ENCODE data around the gene EPHA5. TPM values are rescaled to one million over a fixed set of nuclear protein-coding genes. Genes with fewer than 3 reads are reported as not detected.

EPHA5 gene
- total RNA-seq, 1 donor from 2014 or later, result not detected

- no peak for ATAC-seq
Measured at GRCh38 chr4:65623506-65623905, 46.8 kb downstream of the EPHA5 start.

DNA sequence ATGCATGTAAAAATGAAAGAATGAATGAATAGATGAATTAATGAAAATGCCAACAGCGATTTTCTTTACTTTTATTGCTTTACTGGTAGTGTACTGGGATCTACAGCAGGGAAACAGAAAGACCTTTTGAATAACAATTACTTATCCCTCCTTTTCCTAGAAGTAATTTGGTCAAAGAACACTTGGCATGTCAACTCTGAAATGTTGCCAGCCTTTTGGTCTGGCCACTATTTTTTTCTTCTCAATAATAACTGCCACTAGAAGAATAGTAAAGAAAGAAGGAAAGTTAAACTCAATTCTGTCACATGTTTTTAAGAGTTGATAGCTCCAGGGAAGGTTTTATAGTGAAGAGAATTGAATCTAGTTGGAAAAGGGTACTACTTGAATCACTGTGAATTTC lies 52.9 kb downstream of the EPHA5 start:
- no peak for ATAC-seq

- no peak for ATAC-seq
Measured at GRCh38 chr4:65604515-65604914, 65.8 kb downstream of the EPHA5 start.

- no peak for ATAC-seq
Measured at GRCh38 chr4:65600656-65601055, 69.6 kb downstream of the EPHA5 start.

DNA sequence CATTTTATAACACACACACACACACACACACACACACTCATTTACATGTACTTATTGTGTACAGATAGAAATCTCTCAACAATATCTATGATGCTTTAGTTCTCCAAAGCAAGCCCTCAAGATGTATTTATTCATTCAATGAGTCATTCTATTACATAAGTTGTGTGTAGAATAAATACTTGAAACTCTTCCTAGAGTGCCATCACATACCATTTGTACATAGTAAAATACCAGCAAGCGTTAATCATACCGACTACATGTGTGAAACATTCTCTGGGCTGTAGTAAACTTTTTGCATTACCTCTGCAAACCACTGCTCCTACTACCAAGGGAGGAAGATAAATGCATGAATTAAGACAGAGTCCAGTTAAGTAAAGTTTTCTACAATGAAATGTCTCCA lies 70.9 kb downstream of the EPHA5 start:
- no peak for ATAC-seq

DNA sequence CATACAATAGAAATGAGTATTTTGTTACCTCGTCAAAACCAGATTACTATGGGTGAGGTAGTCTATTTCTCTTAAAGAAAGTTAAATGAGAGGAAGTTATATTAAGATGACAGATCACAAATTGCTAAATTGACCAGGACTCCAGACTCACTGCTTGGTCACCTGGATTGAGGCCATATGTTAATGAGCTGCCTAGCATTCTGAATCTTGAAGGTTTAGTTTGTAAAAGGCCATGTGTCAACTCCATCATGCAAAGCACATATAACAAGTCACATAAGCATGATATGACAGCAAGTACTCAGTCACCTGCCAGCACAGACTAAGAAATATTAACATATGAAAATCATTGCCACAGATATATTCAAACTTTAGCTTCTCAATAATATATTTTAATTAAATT lies 72.6 kb downstream of the EPHA5 start:
- ATAC-seq, result no peak

GRCh38 chr4:65592089-65592488 lies 78.2 kb downstream of the EPHA5 start:
- ATAC-seq, result no peak

DNA sequence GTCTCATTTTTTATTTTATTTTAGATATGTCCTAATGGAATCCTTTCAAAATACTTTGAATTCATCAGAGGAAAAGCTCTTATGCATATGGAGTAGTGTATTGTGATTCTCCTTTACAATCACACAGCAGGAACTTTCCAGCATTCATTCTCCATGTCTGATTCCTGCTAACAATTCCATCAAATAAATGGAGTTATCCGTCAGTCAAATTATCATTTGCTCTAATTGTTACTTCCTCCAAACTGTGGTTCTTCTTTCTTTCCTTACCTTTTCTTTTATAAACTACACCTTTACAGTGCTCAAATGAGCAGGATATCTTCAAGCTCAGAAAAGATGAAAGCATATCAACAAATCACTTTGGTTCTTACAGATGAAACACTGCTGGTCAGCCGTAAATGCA lies 80.4 kb downstream of the EPHA5 start:
- no peak for ATAC-seq

- ATAC-seq, result no peak
Measured at GRCh38 chr4:65589331-65589730, 81.0 kb downstream of the EPHA5 start.

DNA sequence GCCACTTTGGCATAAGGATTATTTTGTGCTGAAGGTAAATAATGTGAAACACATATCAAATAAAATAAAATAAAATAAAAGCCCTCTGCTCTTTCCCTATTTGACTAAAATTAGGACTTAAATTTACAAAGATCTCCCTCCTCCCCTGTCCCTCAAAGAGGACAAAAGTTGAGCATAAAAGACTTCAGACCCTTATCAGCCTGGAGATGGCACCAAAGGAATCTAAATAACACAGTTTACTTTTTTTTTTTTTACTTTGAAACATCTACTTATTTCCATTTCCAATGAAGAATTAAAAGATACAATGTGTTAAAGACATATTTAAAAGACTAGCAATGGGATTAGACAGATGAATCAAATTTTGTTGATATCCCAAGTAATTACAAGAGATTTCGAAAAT lies 89.7 kb downstream of the EPHA5 start:
- ATAC-seq, result no peak

GRCh38 chr4:65566473-65566872 lies 103.8 kb downstream of the EPHA5 start:
- no peak for ATAC-seq

DNA sequence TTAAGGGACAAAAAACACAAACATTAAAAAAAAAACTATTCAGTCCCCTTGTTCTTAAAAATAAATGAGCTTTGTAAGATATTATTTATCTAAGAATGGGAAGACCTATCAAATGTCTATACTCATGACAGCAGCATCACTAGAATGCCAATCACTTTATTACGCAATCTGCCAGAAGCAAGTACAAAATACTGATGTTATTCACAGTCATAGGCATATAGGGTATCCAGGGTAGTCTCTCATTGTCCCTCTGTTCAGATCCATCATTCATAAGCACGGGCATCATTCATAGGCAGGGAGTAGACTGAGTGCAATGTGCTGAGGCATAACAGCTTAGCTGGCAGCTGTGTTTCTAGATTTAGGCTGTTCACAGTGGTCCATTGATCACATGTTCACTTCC lies 109.1 kb downstream of the EPHA5 start:
- no peak for ATAC-seq

DNA sequence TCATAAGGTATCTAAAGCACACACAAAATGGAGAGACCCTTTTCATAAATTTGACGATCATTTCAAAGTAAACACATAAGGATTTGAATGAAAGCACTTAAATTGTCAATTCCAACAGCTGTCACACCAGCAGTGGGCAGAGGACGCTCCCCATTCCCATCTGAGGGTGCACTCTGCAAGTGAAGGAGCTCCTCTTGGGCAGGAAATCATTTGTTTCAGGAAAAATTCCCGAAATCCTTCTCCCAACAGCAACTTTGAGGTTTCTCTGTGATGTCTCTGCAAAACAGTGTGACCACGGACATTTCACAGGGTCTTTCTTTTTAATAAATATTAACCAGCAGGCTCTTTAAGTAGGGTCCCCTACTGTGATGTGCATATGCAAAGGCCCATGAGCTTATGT lies 111.0 kb downstream of the EPHA5 start:
- ATAC-seq, result no peak

DNA sequence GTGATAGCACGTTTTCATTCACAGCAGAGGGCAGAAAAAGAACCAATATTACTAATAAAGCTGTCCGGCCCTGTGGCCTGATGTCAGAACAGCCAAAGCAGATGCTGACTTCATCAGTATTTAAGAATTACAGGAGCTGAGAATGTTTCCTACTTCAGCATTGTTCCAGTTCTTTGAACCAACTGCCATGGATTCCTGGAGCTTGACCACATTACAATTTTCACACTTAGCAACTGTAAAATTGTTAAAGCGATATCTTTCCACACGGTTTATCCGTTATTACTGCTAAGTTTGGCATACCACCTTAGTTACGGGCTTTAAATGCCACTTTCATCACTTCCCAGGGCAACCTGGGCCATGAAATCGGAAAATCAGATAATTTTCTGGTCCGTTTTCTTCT lies 118.2 kb downstream of the EPHA5 start:
- ATAC-seq, result no peak

DNA sequence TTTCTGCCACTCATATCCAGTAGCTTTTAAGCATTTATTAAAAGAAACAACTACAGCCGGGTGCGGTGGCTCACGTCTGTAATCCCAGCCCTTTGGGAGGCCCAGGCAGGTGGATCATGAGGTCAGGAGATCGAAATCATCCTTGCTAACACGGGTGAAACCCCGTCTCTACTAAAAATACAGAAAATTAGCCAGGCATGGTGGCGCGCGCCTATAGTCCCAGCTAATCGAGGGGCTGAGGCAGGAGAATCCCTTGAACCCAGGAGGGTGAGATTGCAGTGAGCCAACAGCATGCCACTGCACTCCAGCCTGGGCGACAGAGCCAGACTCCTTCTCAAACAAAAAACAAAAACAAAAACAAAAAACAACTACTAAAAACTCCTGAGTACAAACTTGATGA lies 119.8 kb downstream of the EPHA5 start:
- no peak for ATAC-seq

DNA sequence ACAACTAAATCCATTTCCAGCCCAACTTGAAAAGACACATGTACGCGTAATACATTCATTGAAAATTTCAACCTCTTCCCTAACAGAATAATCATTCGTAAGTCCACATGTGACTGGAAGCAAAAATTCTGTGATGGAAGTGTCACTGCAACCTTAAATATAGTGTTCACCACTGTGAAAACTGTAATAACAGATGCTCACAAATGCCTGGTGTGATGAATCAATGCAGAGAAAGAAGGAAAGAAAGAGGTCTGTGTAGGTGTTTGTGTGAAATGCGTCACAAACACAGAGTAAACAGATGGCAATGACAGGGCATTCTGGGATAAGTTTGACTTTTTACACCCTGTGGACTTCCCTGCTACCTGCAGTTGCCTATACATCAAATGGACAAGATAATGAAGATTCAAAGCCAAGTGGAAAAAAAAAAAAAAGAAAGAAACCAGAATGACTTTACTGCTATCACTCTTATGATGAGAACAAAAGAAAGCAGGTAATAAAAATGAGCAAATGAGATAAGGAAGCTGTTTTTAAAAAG lies 123.3 kb downstream of the EPHA5 start:
- ATAC-seq, result no peak

GRCh38 chr4:65538571-65538970 lies 131.7 kb downstream of the EPHA5 start:
- no peak for ATAC-seq

- no peak for ATAC-seq
Measured at GRCh38 chr4:65535113-65535512, 135.2 kb downstream of the EPHA5 start.

DNA sequence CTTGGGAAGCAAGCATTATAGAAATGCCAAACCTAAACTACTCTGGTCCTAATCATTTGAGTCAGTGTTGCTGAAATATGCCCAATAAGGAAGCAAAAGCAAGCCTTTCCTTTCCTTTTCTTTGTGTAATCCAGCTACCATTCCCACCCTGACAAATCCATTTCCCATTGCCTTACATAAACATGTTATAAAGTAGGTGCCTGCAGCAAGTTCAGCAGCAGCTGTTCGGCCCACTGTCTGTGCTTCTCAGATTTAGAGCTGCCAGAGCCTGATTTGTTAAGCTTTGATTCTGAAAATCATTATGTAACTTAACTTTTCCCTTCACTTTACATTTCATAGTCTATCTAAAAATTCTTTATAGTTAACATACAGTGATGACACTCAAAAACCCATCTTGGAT lies 148.6 kb downstream of the EPHA5 start:
- no peak for ATAC-seq

DNA sequence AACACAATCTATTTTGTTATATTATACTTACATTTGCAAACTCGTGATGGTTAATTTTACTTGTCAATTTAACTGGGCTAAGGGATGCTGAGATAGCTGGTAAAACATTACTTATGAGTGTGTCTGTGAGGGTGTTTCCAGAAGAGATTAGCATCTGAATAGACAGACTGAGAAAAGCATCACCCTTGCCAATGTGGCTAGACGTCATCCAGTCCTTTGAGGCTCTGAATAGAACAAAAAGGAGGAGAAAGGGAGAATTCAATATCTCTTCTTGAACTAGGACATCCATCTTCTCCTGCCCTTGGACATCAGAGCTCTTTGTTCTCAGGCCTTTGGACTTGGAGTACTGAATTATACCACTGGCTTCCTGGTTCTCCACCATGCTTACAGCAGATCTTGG lies 154.6 kb downstream of the EPHA5 start:
- ATAC-seq, result no peak

DNA sequence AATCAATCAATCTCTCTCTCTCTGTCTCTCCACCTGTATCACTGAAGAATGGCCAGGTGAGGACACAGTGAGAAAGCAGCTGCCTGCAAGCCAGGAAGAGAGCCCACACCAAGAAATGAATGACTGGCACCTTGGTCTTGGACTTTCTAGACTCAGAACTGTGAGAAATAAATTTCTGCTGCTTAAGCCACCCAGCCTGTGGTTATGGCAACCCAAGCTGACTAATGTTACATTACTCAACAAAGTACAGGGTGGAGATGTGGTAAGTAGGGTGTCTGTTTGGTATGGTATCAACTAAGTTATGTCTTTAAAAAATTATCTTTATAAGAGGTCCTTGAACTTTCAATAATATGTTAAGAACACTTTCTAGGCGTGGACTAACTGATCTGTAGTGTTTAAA lies 159.3 kb downstream of the EPHA5 start:
- ATAC-seq, result no peak

GRCh38 chr4:65508168-65508567 lies 162.1 kb downstream of the EPHA5 start:
- no peak for ATAC-seq

GRCh38 chr4:65502131-65502701 lies 168.1 kb downstream of the EPHA5 start:
- ATAC-seq, result no peak

DNA sequence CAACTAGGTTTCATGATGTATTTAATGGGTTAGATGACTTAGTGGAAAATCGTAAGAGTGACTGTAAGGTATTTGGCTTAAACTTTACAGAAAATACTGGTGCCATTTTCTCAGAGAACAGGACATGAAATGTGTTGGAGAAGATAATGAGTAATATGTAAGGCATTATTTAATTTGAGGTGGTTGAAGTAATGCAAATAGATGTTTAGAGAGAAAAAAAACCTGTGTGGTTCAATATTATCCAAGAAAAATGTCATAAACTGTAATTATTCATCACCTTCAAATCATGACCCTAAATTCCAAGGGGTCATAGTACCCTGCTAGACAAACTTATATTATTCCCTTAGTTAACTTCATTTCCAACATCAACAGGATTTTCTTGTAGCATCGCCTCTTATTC lies 171.7 kb downstream of the EPHA5 start:
- ATAC-seq, result no peak

- no peak for ATAC-seq
Measured at GRCh38 chr4:65495439-65495838, 174.8 kb downstream of the EPHA5 start.
